ENCODE data around the gene ZNF711. TPM values are rescaled to one million over a fixed set of nuclear protein-coding genes. Genes with fewer than 3 reads are reported as not detected.
"Not testable (repeated sequence)": the region's sequence is repeated elsewhere in the genome, so short reads cannot be mapped to it uniquely, and the experiment has no call there.

Gene ZNF711
- polyA plus RNA-seq (2013, experiment 1 of 2; ENCODE audit: insufficient read length), result 5.1 TPM
- polyA plus RNA-seq (2013, experiment 2 of 2; ENCODE audit: insufficient read length), result 4.7 TPM

- peak; percentile 62 for DNase-seq
These were observed at the start of gene ZNF711, which contains the start of gene SATL1 for GRCh38 chrX:85243761-85244449. ZNF711 (plus strand) TSS chrX:85243991; CDS start chrX:85247573, 3,582 bp downstream. SATL1 (minus strand) TSS chrX:85243779; CDS start chrX:85108968, 134,811 bp downstream.

DNA sequence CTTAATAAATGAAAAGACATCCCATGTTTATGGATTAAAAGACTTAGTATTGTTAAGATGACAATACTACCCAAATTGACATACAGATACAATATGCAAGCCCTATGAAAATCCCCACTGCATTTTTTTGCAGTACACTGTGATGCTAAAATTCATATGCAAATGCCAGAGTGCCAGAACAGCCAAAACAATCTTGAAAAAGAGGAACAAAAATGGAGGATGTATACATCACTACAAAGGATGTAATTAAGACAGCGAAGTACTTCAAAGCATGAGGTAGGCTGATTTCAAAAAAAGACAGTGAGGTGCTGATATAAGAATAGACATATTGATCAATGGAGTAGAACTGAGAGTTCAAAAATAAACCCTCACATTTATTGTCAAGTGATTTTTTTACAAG, 47.5 kb upstream of the ZNF711 start:
- no peak for DNase-seq

- no peak for DNase-seq
These were observed 40.3 kb upstream of the ZNF711 start for GRCh38 chrX:85203461-85203970.

DNA sequence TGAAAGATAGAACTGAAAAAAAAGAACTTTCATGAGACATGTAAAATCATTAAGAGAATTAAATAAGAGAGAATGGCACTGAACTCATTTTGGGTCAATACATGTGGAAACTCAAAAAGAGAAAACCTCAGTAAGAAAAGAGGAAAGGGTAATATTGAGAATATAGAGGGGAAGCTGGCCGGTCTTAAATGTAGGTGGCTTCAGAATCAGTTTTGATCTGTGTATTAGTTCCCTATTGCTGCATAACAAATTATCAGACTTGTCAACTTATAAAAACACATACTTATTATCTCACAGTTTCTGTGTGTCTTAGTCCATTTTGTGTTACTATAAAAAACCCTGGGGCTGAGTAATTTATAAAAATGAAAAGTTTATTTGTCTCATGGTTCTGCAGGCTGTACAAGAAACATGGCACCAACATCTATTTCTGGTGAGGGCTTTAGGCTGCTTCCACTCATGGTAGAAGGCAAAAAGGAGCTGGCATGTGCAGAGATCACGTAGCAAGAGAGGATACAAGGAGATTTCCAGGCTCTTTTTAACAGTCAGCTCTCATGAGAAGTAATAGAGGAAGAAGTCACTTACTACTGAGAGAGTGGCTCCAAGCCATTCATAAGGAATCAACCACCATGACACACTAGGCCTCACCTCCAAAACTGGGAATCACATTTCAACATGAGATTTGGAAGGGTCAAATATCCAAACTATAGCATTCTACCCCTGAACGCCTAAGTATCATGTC, 29.8 kb upstream of the ZNF711 start:
- DNase-seq, result no peak

- DNase-seq, result no peak
These were observed 27.8 kb upstream of the ZNF711 start for GRCh38 chrX:85215946-85216345.

DNA sequence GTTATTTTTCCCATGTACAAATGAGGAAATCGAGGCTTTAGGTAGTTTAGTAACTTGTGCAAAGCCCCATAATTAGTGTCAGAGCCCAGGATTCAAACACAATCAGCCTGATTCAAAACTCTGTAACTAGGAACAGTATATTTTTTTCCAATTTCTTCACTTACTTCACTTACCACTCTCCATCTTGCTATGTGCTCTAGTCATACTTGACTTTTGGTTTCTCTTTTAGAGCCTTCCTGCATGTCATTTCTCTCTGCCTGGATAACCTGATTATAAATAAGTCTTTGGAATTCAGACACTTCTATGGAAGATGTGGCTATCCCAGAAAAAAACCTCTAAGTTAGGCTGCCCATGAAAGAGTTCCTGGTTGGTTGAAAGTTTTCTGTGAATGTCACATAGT, 22.4 kb upstream of the ZNF711 start:
- no peak for DNase-seq

- DNase-seq, result no peak
These were observed 20.4 kb upstream of the ZNF711 start for GRCh38 chrX:85223359-85223758.

DNA sequence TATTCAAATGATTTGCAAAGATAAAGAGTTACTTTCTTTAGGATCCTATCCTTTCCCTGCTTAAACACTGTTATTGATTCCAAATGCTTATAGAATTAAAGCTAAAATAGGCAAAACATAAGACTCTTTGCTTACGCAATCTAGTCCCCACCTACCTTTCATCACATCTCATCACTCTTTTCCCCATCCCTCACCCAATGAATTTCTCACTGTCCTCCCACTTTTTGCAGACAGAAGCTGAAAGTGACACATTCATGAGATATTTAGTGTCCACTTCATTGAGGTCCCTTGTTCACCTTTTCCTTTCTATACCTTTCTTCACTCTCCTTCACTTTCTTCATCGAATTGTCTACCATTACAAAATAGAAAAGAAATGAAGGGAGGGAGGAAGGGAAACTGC, 636 bp upstream of the ZNF711 start:
- DNase-seq, result no peak

DNA sequence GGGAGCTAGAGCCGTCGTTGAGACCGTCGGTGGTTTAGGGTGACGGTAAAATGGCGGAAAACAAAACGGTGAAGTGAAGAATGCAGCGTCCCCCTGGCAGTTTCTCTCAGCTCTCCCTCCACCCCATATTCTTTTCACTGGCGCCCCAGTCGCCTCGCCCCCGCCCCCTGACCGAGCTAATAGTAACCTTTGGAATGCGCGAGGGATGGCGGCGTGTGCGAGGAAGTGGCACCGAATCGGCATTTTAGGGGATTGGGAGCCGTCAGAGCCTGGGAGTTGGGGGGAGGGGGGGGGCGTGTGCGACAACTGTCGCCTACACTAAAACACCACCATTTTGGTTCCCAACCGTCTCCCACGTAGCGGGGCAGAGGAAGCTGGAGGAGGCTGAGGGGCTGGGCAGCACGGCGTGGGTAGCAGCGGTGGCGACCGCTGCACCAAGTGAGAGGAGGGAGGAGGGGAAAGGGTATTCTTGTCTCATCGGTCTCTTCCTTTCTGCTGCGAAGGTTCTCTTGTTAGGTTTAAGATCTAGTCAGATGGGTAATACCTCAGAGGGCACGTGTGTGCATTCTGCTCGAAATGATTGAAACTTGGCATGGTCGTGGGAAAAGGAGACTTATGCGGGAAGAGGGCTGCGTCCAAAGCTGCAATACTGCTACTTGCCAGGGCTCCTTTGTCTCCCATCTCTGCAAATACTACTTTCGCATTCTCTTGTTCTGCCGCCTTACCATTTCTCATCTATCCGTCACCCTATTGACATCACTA, 840 bp downstream of the ZNF711 start:
- DNase-seq, result peak; percentile 27

GRCh38 chrX:85285286-85285685, 41.5 kb downstream of the ZNF711 start:
- DNase-seq, result not testable (repeated sequence)

- DNase-seq, result no peak
These were observed 45.4 kb downstream of the ZNF711 start for GRCh38 chrX:85288992-85289723.

DNA sequence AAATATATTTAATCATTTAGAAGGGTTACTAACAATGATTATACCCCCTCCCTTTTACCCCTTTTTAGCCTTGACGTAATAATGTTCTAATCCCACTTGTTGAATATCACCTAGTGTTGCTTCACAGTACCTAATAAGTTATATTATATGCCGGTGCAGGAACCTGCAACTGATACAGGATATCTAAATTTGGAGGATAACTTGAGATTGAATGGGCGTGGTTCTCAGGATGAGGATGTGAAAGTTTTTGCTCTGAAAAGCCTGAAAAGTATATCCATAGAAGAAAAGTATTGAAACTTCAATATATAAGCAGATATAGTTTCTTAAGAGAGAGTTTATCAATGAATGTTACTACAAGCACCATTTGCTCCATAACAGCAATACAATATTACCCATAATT, 59.8 kb downstream of the ZNF711 start:
- DNase-seq, result no peak

DNA sequence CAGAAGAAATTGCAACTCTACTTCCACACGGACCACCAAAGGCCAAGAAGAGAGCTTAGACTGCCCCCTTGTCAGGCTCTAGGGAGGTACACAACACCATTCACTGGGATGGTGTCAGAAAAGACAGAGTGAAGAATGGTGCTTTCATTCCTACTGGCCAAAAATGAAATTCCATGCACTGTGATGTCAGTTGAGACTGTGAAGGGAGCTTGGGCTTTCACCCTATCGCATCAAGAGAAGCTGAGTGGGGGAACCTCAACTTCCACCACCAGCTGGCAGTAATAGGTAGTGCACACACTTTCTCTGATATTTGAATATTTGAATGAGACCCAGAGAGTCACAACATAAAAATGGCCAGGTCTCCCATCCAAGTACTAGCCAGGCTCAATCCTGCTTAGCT, 65.9 kb downstream of the ZNF711 start:
- no peak for DNase-seq

DNA sequence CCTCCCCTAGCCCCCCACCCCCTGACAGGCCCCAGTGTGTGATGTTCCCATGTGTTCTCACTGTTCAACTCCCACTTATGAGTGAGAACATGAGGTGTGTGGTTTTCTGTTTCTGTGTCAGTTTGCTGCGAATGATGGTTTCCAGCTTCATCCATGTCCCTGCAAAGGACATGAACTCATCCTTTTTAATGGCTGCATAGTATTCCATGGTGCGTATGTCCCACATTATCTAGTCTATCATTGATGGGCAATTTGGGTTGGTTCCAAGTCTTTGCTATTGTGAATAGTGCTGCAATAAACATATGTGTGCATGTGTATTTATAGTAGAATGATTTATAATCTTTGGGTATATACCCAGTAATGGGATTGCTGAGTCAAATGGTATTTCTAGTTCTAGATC, 67.6 kb downstream of the ZNF711 start:
- not testable (repeated sequence) for DNase-seq

Measured in fibroblast of skin of back (primary cell).